NCI-H345 (cell line): ENCODE results near the gene MIOX.
A peak's percentile ranks its signal among the peaks of the same experiment; 100 is the strongest.

ENCODE experiments used
- DNase-seq: peaks from one replicate; lab custom pipeline; 2025; lab: John Stamatoyannopoulos, UW

Gene MIOX

DNA sequence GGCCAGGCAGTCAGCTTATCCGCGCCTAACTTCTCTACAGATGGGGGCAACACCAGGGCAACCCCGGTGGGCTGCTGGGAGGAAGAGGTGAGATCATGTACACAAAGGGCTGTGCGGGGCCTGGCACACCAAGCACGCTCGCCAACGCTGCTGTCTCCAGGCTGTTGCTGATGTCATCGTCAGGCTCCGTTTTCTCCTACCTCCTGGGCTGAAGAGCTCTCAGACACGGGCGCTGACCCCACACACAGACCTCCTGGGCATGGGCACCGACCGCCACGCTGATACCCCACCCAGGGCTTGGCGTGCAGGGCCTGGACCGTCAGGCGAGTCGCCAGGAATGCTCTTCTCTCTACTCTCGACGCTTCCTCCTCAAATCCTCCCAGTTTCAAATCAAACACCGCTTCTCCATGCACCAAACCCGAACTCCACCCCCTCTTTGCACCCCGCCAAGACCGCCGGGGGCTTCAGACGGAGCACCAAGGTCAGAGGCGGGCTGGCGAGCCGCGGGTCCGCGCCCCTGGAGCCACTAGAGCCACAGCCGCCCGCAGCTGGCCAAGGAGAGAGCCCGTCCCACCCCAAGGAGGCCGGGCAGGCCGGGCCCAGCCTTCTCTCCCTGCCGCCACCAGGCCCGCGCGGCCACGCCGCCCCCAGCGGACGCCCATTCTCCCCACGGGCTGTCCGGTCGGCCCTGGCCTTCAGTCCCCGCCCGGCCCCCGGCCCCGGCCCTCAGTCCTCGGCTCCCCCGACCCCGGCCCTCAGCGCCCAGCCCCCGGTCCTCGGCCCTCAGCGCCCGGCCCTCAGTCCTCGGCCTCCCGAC is 12.6 kb upstream of the MIOX start:
- DNase-seq = no peak

DNA sequence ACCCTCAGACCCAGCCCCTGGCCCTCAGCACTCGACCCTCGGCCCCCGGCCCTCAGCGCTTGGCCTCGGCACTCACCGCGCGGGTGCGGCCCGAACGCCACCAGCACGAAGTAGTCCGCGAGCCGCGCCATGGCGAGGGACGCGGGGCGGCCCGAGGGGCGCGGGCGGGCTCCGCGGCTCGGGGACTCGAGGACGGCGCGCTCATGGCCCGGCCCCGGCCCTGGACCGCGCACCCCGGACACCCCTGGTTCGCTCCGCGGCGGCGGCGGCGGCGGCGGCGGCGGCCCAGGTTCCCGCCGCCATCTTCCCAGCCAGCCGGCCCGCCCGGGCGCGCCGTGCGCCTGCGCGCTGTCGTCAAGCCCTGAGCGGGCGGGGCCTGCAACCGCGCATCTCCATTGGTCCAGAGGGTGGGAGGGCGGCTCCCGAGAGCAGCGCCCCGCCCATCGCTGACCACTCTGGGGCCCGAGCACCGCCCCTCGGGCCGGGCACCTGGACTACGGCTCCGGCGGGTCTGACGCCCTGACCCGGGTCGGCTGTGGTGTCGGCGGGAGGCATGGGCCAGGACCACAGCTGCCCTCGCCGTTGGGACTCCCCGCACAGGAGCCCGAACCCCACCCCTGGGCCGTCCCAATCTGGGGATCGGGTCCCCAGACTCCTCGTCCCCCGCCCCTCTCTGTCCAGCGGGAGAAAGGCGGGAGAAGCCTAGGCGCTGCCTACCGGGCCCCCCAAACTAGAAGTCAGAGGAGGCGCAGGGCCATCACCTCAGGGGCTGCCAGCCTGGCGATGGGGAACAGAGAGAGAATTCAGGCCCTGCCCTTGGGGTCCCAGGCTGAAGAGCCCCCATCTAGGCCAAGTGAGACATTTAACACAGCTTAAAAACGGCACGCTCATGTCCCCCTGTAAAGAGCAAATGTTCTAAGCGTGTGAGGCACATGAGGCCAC is 11.7 kb upstream of the MIOX start, which contains the start of gene SBF1:
Gene SBF1, minus strand, starts transcription at position 326 of the 942 bp plus-strand sequence. Its CDS starts 195 bp downstream, at position 131.
- DNase-seq = peak; percentile 85

DNA sequence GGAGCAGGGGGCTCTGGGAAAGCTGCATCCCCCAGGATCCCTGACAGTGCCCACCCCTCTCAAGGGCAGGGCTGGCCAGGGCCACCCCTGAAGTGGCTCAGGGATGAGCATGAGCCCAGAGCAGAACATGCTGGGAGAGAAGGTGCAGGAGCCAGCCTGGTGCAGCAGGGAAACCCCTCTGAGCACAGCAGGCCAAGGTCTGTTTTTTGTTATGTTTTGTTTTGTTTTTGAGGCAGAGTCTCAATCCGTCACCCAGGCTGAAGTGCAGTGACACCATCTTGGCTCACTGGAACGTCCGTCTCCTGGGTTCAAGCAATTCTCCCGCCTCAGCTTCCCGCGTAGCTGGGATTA is 11.0 kb upstream of the MIOX start:
- DNase-seq = no peak

DNA sequence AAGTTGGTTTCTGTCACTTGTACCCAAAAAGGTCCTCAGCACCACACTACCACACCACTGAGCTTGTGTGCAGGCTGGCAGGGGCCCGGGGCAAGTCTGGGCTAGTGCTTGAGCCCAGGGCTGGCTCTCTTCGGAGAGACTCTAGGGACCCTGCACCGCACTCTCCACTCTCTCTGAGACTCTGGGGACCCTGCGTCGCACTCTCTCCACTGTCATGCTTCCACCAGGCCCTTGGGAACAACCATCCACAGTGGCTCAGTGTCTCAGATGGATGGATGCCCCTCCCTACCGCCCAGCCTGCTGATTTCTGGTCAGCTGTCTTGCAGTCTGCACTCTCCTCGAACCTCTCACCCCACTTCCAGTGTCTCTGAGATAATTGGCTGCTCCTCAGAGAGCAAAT is 9.8 kb upstream of the MIOX start:
- DNase-seq = peak; percentile 6

DNA sequence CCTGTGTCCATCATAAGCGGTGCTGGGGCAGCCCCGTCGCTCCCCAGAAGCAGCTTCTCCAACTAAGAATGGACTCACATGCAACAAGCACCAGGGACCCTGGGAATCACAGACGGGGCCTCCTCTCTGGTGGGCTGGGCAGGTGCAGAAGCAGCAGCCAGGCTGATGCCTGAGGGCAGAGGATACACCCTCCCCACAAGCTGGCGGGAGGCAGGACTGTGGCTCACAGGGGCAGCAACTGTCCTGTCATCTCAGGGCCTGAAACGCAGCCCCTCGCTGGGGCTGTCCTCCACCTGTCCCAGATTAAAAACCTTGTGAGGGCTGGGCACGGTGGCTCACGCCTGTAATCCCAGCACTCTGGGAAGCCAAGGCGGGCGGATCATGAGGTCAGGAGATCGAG is 8.7 kb upstream of the MIOX start:
- DNase-seq = no peak

DNA sequence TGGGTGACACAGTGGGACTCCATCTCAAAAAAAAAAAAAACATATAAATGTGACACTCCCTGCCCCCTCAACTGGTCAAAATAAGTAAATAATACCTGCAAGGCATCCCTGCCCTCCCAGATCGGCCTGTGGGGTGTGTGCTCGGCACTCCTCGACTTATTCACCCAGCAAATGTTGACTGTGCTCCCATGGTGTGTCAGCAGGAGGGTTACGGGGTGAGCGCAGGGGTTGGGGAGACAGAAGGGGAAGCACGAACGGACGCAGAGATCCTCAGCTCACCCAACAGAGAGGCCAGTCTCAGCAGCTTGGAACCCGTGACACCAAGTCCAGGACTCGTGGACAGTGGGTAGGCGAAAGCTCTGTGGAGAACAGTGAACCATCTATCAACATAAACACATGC is 6.9 kb upstream of the MIOX start:
- DNase-seq = peak; percentile 13

DNA sequence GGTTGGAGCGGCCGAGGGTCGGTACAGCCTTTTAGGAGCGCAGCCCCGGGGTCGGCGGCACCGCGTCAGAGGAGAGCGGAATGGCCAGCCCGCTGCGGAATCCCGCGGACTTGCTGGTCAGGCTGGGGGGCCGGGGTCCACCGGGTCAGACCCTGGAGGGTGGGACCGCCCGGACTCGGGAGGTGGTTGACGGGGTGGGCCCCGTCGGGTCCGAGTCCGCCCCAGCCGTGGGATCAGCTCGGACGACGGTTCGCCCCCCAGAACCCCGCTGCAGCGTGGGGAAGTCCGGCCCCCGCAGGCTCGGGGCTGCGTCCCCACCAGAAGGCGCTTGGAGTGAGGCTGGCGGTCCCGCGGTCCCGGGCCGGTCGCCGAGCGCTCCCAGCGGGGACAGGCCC is 5.6 kb upstream of the MIOX start:
- no peak for DNase-seq

DNA sequence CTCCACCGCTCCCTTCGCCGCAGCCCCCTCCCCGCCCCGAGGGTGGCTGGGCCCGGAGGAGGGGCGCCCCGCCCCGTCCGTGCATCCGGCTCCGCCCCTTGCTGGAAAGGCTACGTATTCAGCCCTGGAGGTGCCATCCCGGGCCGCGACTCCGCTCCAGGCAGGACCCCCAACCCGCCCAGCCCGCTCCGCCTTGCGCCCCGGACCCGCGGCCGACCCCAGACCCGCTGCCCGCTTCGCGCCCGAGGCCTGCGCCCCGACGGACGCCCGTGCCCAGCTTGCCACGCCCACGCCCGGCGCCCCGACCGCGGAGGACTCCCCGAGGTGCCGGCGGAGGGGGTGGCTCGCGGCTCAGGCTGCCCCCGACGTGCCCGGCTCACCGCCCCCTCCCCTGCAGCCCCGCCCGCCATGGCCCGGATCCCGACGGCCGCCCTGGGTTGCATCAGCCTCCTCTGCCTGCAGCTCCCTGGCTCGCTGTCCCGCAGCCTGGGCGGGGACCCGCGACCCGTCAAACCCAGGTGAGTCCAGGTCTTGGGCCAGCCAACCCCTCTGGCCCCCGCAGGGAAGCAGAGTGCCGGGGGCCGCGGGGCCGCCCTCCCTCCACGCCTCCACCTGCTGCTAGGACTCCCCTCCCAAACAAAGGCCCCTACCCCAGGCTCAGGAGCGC is 5.1 kb upstream of the MIOX start, which contains the start of gene ADM2:
Gene ADM2, plus strand, starts transcription at position 104 of the 667 bp plus-strand sequence. Its CDS starts 305 bp downstream, at position 409.
- peak; percentile 38 for DNase-seq

DNA sequence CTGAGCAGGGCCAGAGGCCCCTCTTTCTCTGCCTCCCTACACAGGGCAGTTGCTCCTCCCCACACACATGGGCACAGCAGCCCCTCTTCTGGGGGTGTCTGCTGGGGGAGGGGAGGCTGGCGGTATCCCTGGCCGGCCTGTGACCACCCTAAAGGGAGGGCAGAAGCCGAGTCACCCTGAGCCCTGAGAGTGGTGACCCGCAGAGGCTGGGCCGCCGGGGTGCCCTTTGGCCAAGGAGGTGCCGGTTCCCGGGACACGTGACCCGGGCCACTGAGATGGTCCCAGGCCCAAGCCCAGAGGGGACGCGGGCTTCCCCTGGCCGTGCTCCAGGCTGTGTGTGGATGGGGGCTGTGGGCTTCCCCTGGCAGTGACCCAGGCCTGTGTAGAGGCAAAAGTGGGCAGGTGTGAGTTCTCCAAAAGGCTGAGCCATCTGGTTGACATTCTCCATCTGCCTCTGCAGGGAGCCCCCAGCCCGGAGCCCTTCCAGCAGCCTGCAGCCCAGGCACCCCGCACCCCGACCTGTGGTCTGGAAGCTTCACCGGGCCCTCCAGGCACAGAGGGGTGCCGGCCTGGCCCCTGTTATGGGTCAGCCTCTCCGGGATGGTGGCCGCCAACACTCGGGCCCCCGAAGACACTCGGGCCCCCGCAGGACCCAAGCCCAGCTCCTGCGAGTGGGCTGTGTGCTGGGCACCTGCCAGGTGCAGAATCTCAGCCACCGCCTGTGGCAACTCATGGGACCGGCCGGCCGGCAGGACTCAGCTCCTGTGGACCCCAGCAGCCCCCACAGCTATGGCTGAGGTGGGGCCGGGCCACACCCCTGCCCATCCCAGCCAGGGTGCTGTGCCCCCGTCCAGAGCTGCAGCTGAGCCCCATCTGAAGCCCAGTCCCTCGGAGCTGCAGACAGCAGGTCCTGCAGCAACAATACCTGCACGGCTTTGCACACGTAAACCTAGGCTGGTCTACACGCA is 4.3 kb upstream of the MIOX start:
- no peak for DNase-seq

DNA sequence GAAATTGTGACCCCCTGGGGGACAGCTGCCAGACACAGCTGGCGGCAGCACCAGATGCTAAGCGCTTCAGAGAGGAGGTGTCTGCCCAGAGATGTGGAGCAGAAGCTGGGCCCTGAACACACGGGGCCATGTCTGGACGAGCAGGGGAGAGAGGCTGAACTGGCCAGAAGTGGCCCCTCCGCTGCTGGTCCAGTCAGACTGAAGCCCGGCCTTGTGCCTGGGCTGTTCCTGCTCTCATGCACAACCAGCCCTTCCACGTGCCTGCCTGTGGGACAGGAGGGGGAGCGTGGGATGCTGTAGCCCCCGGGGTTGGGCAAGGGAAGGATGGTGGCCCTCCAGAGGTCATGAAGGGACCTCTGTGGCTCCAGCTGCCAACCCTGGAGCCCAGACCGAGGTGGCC is 3.6 kb upstream of the MIOX start:
- DNase-seq = no peak

DNA sequence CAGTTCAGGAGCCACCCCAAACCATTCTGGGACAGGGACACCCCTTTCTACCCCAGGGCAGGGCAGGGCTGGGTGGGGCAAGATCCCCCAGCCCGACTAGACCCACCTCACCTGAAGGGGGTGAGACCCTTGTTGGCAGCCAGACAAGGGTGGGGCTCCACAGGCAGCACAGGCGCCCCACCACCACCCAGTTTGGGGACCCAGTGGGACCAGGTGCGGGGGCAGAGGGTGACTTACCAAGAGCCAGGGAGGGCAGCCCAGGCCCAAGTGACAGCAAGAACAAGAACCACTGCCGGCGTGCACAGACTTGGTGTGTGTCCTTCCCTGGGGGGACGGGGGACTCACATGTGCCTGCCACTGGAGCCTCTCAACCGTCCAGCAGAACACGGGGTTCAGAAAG is 3.1 kb upstream of the MIOX start:
- DNase-seq = no peak

DNA sequence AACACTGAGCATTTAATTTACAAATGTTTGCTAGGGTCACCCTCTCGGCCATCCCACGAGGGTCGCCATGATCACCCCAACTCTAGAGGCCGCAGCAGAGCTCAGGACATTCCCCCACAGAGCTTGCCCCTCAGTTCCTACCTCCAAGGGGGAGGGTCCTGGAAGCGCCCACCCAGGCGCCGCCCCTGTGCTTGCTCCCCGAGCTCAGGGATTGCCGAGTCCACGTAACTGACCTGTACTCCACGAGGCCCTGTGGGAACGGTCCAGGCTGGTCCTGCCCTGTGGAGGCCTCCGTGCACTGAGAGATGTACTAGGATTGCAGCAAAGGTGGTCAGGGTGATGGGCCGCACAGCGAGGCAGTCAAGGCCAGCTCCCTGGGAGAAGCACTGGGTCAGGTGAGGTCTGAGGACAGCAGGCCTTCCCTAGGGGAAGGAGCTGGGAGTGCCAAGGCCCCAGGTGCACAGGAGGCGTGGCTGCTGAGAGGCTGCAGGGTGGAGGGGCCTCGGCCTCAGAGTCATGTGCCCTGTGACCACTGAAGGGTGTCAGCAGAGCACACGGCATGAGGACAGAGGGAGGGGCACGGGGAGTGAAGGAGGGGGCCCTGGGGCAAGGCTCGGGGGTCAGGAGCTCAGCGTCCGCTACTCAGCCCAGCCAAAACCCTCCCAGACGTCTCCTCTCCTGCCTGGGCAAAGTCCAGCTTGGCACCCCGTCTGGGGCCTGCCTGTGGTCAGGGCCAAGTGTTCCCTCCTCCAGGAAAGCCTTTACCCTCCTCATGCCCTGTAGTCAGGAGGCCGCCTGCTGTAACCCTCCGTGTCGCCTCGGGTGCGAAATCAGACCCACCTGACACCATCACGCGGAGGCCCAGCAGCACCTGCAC is 2.4 kb upstream of the MIOX start:
- DNase-seq = no peak

DNA sequence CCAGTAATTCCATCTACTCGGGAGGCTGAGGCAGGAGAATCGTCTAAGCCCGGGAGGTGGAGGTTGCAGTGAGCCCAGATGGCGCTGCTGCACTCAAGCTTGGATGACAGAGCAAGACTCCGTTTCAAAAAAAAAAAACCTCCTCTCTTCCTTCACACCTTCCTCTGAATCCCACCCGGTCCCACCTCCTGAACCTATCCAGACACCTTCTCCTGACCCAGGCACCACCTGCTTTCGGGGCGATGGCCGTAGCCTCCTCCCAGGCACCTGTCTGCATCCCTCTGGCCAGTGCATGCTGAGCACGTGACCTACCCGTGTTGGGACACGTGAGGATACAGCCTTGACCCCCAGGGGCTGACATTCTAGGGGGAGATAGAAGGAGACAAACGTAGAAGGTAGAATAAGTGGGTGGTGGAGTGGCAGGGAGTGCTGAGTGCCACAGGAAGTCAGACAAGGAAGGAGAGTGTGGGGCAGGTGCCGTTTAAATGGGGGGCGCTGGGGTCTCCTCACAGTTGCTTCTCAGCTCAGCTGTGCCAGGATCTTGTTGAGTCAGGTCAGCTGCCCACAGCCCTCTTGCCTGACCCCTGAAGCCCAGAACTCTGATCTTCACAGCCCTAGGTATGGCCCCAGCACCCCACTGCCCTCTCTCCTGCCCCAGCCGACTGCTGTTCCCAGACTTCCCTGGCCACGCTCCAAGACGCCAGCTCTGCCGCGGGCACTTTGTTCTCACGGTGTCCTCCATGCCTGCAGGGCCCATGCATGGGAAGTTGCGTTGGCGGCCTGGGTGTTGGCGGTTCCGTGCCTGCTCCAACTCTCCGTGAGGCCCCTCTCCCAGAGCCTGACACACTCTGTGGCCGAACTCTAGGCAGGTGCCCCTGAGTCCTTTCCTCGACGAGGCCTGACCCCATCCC is 1.2 kb upstream of the MIOX start:
- peak; percentile 24 for DNase-seq

DNA sequence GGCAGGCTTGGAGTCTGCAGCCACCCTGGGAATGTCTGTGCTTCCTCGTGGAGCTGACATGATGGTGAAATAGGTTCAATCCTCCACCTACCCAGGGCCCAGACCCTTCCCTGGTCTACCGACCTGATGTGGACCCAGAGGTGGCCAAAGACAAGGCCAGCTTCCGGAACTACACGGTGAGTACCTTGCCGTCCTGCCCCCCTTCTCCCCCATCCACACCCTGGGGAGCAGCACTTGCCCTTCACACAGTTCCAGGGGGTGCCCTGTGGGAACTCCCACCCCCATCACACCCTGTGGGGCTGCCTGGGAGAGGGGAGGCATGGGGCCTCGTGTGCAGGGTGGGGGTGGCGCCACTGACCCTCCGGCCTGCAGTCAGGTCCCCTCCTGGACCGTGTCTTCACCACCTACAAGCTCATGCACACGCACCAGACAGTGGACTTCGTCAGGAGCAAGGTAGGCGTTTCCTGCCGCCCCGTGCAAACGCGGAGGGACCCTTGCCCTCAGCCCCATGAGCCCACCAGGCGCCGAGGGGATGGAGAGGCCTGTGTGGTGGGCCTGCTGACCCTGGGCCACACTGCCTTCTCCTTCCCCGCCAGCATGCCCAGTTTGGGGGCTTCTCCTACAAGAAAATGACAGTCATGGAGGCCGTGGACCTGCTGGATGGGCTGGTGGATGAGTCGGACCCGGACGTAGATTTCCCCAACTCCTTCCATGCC is 789 bp downstream of the MIOX start:
- no peak for DNase-seq

DNA sequence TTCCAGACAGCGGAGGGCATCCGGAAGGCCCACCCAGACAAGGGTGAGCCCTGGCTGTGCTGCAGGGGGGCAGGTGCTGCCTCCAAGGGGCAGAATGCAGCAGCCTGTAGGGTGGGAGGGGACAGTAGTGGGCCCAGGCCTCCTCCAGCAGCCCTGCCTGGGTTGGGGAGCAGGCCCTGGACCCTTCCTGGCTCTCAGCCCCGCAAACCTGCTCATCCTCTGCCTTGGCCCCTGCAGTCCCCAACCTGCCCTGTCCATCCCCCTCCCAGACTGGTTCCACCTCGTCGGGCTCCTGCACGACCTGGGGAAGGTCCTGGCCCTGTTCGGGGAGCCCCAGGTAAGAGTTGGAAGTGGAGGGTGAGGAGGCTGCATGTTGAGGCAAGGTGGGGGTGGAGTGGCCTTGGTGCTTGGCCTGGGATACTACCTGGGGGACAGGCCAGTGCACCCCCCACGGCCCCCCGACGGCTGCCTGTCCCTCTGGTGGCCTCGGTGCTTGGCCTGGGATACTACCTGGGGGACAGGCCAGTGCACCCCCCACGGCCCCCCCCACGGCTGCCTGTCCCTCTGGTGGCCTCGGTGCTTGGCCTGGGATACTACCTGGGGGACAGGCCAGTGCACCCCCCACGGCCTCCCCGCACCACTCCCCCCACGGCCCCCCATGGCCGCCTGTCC is 1.5 kb downstream of the MIOX start:
- DNase-seq = no peak

DNA sequence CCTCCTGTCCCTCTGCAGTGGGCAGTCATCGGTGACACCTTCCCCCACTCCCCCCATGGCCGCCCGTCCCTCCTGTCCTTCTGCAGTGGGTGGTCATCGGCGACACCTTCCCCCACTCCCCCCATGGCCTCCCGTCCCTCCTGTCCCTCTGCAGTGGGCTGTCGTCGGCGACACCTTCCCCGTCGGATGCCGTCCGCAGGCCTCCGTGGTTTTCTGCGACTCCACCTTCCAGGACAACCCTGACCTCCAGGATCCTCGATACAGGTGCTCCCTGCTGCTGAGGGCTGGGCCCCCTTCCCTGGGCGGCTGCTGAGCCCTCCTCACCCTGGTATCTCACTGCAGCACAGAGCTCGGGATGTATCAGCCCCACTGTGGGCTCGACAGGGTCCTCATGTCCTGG is 2.2 kb downstream of the MIOX start:
- DNase-seq = no peak

DNA sequence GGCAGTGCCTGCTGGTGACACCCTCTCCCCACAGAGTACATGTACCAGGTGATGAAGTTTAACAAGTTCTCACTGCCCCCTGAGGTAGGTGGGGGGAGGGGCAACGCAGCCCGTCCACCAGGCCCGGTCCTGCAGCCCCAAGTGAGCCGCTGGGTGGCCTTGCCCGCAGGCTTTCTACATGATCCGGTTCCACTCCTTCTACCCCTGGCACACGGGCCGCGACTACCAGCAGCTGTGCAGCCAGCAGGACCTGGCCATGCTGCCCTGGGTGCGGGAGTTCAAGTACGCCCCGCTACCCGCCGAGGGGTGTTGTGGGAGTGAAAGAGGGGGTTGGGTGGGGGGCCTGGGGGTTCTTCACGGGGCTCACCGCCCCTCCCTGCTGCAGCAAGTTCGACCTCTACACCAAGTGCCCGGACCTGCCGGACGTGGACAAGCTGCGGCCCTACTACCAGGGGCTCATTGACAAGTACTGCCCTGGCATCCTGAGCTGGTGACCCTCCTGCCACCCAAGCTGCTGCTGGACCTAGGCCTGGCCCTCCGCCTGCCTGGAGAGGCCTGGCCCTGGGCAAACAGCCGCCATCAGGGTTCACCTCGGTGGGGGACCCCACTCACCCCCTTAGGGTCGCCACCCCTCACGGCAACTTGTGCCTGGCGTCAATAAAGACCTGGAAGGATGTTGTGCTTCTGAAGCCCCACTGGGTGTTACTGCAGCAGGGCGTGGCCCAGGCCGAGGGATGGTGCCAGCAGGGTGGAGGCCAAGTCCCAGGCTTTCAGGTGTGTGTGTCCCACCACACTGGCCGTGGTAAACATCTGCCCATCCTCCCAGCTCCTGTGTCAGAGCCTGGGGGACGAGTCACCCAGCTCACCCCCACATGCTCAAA is 2.9 kb downstream of the MIOX start:
- DNase-seq = no peak
